RWPE2 (cell line): ENCODE data around the gene STK11.

Experiments used
- ATAC-seq: fragments of 200-7000 bp; cut with Tn5 transposase; 3 replicates; pipeline ENCODE4 v1.9.1; 2021; ENCODE audit warnings: low read depth
- DNase-seq: peaks from one replicate; pipeline ENCODE4 v3.0.0-alpha.2; 2020; ENCODE audit warnings: low spot score
- H3K27ac ChIP-seq: fragments of 450-650 bp; 2 replicates; pipeline ENCODE4 v1.5.1; 2017; ENCODE audit warnings: mild to moderate bottlenecking; ENCODE audit not compliant: poor library complexity, severe bottlenecking
- H3K27me3 ChIP-seq: fragments of 250-450 bp; sonication (Bioruptor Pico); 2 replicates; pipeline ENCODE4 v1.5.1; 2021; ENCODE audit warnings: mild to moderate bottlenecking, moderate library complexity; ENCODE audit not compliant: insufficient read depth, poor library complexity, severe bottlenecking
- H3K36me3 ChIP-seq: fragments of 250-450 bp; sonication (Bioruptor Pico); 2 replicates; pipeline ENCODE4 v1.5.1; 2020; ENCODE audit warnings: low read depth, mild to moderate bottlenecking, moderate library complexity
- H3K4me1 ChIP-seq: fragments of 250-450 bp; sonication (Bioruptor Pico); 2 replicates; pipeline ENCODE4 v1.5.1; 2021; ENCODE audit warnings: mild to moderate bottlenecking, moderate library complexity; ENCODE audit not compliant: insufficient read depth, poor library complexity, severe bottlenecking
- H3K4me3 ChIP-seq: fragments of 250-450 bp; sonication (Bioruptor Pico); 2 replicates; pipeline ENCODE4 v1.5.1; 2021; ENCODE audit warnings: mild to moderate bottlenecking, moderate library complexity; ENCODE audit not compliant: severe bottlenecking
- H3K9me3 ChIP-seq: fragments of 250-450 bp; sonication (Bioruptor Pico); 2 replicates; pipeline ENCODE4 v1.5.1; 2021; ENCODE audit warnings: mild to moderate bottlenecking, moderate library complexity; ENCODE audit not compliant: severe bottlenecking
- TF ChIP-seq, protein P1 (sequence below): fragments of 450-650 bp; IDR thresholded peaks from one replicate; pipeline ENCODE4 v1.5.1; 2017; ENCODE audit warnings: mild to moderate bottlenecking, moderate library complexity; ENCODE audit not compliant: poor library complexity, severe bottlenecking

Gene STK11

DNA sequence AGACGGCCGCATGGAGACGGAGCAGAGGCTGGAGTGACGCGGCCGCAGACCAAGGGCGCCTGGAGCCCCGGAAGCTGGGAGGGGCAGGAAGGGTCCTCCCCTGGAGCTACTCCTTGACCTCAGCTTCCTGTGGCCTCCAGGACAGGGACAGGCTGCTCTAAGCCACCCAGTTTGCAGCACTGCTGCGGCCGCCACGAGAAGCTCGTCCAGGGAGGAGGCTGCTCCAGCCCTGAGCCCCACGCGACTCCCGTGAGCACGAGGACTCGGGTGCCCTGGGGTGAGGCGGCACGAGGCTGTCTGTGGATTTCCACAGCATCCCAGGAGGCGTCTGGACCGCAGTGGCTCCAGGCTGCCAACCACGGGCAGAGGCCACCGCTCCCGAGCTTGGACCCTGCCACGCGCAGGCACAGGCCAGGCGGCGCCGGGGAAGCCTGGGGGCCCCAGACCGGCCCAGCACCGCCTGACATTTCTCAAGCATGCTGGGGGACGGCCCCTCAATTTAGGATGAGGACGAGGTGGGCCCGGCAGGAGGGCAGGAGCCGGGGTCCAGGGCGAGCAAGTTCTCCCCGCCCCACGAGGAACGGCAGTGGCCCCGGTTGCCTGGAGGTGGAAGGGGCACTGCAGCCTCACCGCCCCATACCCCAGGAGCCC lies 42.2 kb upstream of the STK11 start:
- no peaks in the 10 kb centered on the region for H3K27me3 ChIP-seq
- no peaks in the 10 kb centered on the region for H3K9me3 ChIP-seq
- peaks cover 23% of the 10 kb centered on the region for H3K36me3 ChIP-seq
- DNase-seq (no peak), ATAC-seq (no peak)
- H3K27ac ChIP-seq, result no peak overlapping the region
- no peak overlapping the region for H3K4me3 ChIP-seq
- TF ChIP-seq, protein P1, sequence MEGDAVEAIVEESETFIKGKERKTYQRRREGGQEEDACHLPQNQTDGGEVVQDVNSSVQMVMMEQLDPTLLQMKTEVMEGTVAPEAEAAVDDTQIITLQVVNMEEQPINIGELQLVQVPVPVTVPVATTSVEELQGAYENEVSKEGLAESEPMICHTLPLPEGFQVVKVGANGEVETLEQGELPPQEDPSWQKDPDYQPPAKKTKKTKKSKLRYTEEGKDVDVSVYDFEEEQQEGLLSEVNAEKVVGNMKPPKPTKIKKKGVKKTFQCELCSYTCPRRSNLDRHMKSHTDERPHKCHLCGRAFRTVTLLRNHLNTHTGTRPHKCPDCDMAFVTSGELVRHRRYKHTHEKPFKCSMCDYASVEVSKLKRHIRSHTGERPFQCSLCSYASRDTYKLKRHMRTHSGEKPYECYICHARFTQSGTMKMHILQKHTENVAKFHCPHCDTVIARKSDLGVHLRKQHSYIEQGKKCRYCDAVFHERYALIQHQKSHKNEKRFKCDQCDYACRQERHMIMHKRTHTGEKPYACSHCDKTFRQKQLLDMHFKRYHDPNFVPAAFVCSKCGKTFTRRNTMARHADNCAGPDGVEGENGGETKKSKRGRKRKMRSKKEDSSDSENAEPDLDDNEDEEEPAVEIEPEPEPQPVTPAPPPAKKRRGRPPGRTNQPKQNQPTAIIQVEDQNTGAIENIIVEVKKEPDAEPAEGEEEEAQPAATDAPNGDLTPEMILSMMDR, result no peak
- H3K4me1 ChIP-seq, result no peaks in the 10 kb centered on the region

DNA sequence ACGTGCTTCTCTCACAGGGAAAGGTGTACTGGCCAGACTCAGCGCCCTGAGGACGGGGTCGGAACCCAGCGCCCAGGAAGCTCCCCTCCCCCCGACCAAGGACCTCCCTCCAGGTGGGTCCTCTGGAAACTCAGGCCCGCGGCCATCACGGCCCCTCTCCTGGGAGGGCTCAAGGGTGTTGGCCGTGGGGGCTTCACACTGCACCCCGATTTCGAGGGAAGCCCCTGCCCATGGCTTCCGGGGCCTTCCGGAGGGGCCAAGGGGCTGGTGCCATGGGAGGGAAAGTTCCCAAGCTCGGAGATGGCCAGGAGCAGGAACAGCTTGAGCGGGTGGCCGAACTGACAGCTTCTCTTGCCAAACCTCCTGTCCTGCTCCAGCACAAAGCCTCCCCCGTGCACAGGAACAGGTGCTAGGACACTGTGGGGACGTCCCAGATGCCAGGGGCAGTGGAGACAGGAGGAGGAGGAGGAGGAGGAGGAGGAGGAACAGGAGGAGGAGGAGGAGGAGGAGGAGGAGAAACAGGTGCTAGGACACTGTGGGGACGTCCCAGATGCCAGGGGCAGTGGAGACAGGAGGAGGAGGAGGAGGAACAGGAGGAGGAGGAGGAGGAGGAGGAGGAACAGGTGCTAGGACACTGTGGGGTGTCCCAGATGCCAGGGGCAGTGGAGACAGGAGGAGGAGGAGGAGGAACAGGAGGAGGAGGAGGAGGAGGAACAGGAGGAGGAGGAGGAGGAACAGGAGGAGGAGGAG lies 41.5 kb upstream of the STK11 start:
- Histone ChIP-seq H3K4me3 (no peak overlapping the region), H3K4me1 (peaks cover under 1% of the 10 kb centered on the region), H3K36me3 (peaks cover 23% of the 10 kb centered on the region), H3K27ac (no peak overlapping the region), H3K9me3 (no peaks in the 10 kb centered on the region), H3K27me3 (no peaks in the 10 kb centered on the region)
- no peak for DNase-seq
- TF ChIP-seq, protein P1, result no peak
- no peak for ATAC-seq

DNA sequence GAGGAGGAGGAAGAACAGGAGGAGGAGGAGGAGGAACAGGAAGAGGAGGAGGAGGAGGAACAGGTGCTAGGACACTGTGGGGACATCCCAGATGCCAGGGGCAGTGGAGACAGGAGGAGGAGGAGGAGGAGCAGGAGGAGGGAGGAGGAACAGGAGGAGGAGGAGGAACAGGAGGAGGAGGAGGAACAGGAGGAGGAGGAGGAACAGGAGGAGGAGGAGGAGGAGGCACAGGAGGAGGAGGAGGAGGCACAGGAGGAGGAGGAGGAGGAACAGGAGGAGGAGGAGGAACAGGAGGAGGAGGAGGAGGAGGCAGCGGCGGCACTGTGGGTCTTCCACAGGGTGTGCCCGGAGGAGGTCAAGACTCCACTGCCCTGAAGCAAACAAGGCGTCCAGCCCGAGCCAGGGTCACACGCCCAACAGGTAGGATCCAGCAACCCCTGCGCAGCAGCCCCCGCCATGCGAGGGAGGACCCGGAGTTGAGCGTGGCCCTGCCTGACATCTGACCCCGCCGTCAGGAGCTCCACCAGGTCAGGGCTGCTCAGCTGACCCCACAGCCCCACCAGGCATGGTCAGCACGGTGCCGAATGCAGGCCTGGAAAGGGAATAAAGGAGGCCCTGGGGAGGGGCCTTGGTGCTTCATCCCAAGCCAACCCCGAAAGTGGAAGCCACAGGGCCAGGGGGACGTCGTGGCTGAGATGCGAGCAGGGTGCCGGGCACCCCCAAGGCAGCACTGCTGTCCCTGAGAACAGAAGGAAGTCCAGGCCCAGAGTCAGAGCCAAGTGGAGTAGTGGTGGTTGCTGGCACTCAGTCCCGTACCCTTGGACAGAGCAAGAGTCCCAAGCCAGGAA lies 40.7 kb upstream of the STK11 start:
- no peaks in the 10 kb centered on the region for H3K27me3 ChIP-seq
- TF ChIP-seq, protein P1, result no peak
- ATAC-seq (no peak), DNase-seq (peak; percentile 52)
- peaks cover 8% of the 10 kb centered on the region for H3K4me1 ChIP-seq
- H3K4me3 ChIP-seq, result no peak overlapping the region
- H3K9me3 ChIP-seq, result no peaks in the 10 kb centered on the region
- peaks cover 23% of the 10 kb centered on the region for H3K36me3 ChIP-seq
- no peak overlapping the region for H3K27ac ChIP-seq

DNA sequence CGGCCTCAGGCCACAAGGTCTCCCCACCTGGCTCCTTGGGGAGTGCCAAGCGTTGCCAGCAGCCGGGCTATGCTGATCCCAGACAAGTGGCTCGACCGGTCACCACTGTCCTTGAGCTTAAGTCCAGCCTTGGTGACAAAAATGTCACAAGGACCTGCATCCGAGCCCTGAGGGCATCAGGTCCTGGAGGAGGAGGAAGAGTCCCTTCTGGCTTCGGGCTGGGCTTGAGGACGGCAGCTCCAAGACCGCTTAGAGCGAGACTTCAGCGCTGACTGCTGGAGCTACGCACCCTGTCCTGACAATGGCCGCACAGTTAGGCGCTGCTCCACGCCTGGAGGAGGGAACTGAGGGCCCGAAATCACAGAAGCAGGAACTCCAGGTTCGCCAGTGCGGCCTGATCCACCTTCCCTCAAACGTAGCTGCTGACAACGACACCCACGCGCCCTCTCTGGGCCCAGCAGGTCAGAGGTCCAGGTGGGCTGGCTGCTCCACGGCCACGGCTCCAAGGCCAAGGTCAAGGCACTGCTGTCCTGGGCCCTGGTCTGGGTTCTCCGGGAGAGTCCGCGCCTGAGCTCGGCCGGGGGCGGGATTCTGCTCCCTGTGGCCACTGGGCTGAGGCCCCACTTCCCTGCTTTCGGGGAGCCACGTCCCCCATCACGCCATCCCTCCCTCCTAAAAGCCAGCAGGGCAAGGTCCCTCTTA lies 38.6 kb upstream of the STK11 start:
- TF ChIP-seq, protein P1, result no peak
- H3K36me3 ChIP-seq, result peaks cover 22% of the 10 kb centered on the region
- peak overlapping the region; percentile 48 for H3K4me3 ChIP-seq
- H3K27ac ChIP-seq, result peak overlapping the region; percentile 95
- no peaks in the 10 kb centered on the region for H3K9me3 ChIP-seq
- DNase-seq, result no peak
- H3K4me1 ChIP-seq, result peaks cover 18% of the 10 kb centered on the region
- no peak for ATAC-seq
- no peaks in the 10 kb centered on the region for H3K27me3 ChIP-seq
